Left lobe of liver (tissue), 2 donors: ENCODE data around the gene CORO2B. TPM values are rescaled to one million over a fixed set of nuclear protein-coding genes. Genes with fewer than 3 reads are reported as not detected.

Experiments used
- ATAC-seq: fragments of 200-7000 bp; cut with Tn5 transposase; one replicate; pipeline ENCODE4 v1.9.1; 2020; ENCODE audit warnings: mild to moderate bottlenecking, moderate library complexity
- DNase-seq: peaks from one replicate; pipeline ENCODE4 v3.0.0-alpha.2; 2020; ENCODE audit warnings: low spot score
- total RNA-seq: library from RNA; stranded (reverse); gene quantifications from one replicate; pipeline ENCODE4 v1.2.1, GENCODE V29; 2021
- donor health status: DM: no; HTN: no; CAD: no; lungs with moderate emphysema.
- donor health status: DM: no; HTN: yes; CAD: no.

Gene CORO2B
- total RNA-seq, 1 donor from 2014 or later, result 0.35 TPM

DNA sequence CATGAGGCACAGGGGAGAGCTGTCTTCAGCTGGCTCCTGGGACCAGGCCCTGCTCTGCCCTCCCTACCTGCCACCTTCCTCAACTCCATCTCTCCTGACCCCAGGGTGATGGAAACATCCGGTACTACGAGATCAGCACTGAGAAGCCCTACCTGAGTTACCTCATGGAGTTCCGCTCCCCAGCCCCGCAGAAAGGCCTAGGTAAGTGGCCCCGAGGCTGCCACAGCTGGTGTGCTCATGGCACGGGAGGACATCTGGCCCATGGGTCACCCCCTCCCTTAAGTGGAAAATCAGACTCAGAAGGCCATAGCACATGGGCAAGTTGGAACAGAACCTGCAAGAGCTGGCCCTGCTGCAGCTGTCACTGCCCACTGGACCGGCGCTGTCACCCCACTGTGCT, 136.3 kb downstream of the CORO2B start:
- ATAC-seq (no peak), DNase-seq (no peak)

DNA sequence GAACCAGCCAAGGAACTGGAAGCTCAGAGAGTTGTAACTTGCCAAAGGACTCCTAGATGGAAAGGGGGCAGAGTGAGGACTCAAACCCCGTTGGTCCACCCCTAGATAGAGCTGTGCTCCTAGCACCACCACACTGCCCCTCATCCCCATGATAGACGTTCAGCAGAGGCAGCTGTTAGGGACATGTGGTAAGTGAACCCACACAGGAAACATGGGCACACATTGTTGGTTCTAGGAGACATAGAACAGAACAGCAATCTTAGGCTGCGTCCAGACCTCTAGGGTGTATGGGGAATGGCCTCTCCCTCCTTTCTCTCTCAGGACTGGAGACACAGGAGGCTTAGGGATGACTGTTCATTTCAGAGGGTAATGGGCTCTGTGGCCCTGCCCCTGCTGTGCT, 139.2 kb downstream of the CORO2B start:
- ATAC-seq (no peak), DNase-seq (no peak)

DNA sequence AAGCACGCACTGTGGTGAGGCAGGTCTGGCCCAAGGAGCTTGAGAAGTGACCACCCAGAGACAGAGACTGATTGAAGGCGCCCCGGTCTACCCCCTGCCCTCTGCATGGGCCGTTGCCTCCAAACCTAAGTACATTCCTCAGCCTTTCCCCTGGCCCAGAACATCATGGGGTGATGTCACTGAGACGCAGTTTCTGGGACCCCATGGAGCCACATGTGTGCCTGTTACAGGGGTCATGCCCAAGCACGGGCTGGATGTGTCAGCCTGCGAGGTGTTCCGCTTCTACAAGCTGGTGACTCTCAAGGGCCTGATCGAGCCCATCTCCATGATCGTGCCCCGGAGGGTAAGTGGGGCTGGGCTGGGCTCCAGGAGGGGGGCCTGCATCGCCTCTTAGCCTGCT, 139.7 kb downstream of the CORO2B start:
- no peak for ATAC-seq
- DNase-seq, result no peak

GRCh38 chr15:68719051-68719450, 140.3 kb downstream of the CORO2B start:
- no peak for ATAC-seq
- no peak for DNase-seq

- DNase-seq (no peak), ATAC-seq (no peak)
Observed at GRCh38 chr15:68719672-68720071, 140.9 kb downstream of the CORO2B start.

DNA sequence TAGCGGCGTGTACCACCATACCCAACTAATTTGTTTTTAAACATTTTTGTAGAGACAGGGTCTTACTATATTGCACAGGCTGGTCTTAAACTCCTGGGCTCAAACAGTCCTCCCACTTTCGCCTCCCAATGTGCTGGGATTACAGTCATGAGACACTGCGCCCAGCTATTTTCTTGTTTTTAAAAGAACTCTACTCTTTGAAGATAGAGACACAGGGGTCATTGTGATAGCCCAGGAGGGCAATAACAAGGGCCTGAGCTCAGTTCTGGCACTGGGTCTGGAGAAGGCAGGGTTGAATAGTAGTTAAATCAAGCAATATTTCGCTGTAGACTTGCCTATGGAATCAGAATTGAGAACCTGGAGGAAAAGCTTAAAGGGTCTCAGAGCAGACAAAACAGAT, 143.1 kb downstream of the CORO2B start:
- DNase-seq (no peak), ATAC-seq (no peak)

GRCh38 chr15:68725736-68726135, 146.9 kb downstream of the CORO2B start:
- ATAC-seq, result peak; percentile 56
- DNase-seq, result no peak

GRCh38 chr15:68726246-68726645, 147.5 kb downstream of the CORO2B start:
- ATAC-seq, result no peak
- DNase-seq, result no peak

DNA sequence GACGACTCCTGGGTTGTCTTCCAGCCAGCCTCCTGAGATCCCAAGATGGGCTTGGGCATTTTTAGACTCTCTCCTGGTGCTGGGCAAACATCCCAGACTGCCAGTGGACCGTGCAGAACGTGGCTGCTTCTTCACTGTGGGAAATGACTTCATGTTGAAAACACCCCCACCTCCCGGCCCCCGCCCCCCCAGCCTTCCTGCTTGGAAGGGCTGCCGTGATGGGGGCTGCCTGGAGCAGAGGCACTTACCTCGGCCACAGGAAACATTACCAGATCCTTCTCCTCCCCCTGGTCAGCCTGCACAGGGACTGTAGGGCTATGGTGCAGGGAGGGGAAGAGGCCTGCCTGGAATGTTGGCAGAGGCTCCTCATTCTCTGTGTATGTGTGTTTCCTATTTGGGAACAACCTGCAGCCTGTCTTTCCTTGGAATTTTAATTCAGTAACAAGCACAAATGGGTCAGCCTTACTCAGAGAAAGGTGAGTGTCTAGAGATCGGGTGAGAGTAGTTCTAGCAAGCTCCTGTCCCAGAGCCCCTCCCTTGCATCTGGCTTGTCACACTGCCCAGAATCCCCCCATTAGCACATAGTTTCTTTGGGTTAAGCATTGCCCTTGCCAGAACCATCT, 151.1 kb downstream of the CORO2B start:
- no peak for ATAC-seq
- DNase-seq, result no peak

- DNase-seq (no peak), ATAC-seq (peak; percentile 83)
Observed at GRCh38 chr15:68730471-68730919, 151.7 kb downstream of the CORO2B start.

GRCh38 chr15:68730976-68731897, 152.4 kb downstream of the CORO2B start:
- DNase-seq, result no peak
- ATAC-seq, result peak; percentile 10

DNA sequence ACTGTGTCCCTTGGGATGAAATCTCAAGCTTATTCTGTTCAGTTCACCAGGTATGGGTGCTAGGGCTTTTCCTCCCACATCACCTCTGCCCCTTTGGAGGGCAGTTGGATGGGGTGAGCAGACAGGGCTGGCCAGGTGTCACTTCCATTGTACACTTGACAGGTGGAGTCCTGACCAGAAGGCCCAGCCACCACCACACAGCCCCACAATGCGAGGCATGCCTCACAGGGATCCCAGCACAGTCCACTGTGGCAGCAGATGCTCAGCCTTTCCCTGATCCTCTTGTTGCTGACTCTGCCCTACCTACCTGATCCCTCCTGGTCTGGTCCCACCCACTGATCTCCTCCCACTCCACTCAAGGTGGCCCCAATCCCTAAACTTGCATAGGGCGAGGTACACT, 153.7 kb downstream of the CORO2B start:
- ATAC-seq (no peak), DNase-seq (no peak)

- DNase-seq, result no peak
Observed at GRCh38 chr15:68733666-68734065, 154.9 kb downstream of the CORO2B start.

GRCh38 chr15:68734352-68734751, 155.6 kb downstream of the CORO2B start:
- no peak for ATAC-seq

More at GRCh38 chr15:68733666-68734065, 154.9 kb downstream of the CORO2B start:
- no peak for ATAC-seq

GRCh38 chr15:68734881-68735280, 156.1 kb downstream of the CORO2B start:
- ATAC-seq (no peak), DNase-seq (no peak)

More at GRCh38 chr15:68734352-68734751, 155.6 kb downstream of the CORO2B start:
- no peak for DNase-seq

- no peak for DNase-seq
- no peak for ATAC-seq
Observed at GRCh38 chr15:68735610-68736009, 156.8 kb downstream of the CORO2B start.

DNA sequence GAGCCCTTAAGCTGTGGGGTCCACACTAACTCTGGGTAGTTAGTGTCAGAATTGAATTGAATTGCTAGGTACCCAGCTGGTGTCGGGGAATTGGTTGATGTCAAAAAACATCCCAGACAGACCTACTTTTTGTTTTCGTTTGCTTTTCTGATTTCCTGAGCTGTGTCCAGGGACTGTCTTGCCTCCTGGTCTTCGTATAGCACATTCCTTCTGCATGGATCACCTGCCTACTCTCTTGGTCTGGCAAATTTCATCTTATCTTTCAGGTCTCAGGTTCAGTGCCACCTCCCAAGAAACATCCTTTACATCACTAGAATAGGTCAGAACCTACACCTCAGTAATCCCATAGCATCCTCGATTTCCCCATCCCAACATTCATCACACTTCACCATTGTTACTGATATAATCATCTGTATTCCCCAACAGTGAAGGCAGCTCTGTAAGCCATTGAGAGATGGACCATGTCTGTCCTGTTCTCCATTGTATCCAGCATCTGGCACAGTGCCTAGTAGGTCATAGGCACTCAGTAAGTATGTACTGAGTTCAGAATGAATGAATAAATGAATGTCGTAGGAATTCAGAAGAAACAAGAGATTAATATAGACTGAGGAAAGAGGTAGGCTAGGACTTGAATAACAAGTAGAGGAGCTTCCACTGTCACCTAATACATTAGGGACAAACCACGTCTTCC, 160.7 kb downstream of the CORO2B start:
- DNase-seq (no peak), ATAC-seq (no peak)

DNA sequence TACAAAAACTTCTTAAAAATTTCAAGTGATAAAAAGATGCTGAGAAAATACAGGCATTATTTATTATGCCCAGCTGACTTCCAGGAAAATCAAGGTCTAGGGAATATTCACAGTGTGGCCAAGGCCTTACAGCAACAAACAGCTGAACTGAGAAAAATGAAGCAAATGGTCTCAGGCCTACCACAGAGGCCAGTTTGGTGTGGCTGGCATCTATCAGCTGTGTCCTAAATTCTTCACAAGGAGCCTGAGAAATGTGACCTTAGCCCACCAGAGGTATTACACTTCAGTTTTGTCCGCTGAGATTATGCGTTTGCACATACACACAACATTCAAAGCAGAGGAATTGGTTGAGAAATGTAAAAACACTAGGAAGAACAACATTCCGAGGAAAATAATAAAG, 164.5 kb downstream of the CORO2B start:
- no peak for DNase-seq
- ATAC-seq, result no peak

- DNase-seq, result no peak
- no peak for ATAC-seq
Observed at GRCh38 chr15:68749365-68749764, 170.6 kb downstream of the CORO2B start.

GRCh38 chr15:68749793-68750192, 171.0 kb downstream of the CORO2B start:
- ATAC-seq (no peak), DNase-seq (no peak)

DNA sequence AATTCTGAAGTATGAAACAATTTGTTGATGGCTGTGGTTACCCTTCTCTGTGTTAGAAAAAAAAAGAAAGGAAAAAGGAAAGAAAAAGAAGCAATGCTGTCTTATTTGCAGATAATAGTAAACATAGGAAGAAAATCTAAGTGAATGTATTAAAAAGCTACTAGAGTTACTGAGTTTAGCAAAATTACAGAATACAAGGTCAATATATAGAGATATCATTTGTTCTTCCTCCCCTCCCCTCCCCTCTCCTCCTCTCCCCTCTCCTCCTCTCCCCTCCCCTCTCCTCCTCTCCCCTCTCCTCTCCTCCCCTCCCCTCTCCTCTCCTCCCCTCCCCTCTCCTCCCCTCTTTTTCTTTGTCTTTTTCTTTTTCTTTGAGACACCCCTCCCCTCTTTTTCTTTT, 172.8 kb downstream of the CORO2B start:
- ATAC-seq (no peak), DNase-seq (no peak)

DNA sequence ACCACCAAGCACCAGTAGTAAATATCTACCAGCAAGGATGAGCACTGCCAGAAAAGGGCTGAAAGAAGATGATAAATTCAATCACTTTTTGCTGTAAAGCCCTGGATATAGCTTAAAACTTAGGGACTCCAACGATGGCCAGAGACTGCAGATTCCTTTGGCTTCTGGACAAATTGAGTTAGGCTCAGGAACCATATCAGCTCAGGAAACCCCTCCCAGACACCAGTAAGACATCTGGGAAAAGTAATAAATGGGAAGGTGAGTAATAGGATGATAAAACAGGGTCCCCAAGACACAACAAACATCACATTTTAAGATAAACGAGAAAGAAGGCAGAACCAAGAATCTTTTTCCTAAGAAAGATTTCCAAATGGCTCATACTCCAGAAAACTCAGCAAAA, 176.9 kb downstream of the CORO2B start:
- DNase-seq (no peak), ATAC-seq (no peak)
